Stimulated activated CD4-positive, alpha-beta T cell treated with anti-CD3 and anti-CD28 coated beads, Interleukin-1b, Interleukin-23, amount 100 ng/mL, for 4 hours (primary cell): Measurements from ENCODE around the gene PHOX2B.
"Not testable (repeated sequence)": the region's sequence is repeated elsewhere in the genome, so short reads cannot be mapped to it uniquely, and the experiment has no call there.

Experiments
- DNase-seq, 2 donors: peaks; one replicate each; pipeline ENCODE4 v3.0.0-alpha.2; 2020; ENCODE audit warnings: low read depth in 2 of 2

Gene PHOX2B

GRCh38 chr4:41712425-41712824, 36.1 kb downstream of the PHOX2B start:
- no peak for DNase-seq

GRCh38 chr4:41711654-41712053, 36.9 kb downstream of the PHOX2B start:
- DNase-seq: not testable (repeated sequence)

DNA sequence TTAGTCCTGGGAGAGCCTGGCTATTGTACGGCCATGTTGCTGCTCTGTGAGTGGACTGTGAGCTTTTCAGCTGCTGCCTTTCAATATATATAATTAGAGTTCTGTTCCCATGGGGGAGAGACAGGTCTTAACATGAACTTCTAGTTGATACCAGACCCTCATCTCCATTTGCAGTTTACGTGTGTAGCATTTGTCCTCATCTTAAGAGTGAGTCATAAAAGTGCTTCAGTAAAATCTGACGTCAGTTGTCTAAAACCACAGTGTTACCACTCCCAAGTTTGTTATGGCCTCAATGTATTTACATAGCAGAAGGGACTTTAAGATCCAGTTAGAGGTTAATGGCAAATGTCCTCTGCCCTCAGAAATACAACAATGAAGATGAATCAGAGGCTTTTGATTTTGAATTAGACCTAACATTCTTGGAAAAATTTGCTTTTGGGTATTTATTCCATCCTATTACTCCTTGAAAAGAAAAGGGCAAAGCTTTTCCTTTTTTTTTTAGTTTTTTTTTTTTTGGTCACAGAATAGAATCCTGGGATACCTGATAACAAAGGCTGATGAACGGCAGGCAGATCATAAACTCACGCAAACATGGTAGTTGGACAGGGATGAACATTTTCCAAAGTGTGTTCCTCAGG, 38.6 kb downstream of the PHOX2B start:
- no peak for DNase-seq

- no peak for DNase-seq
These were observed 44.7 kb downstream of the PHOX2B start for GRCh38 chr4:41703785-41704184.

DNA sequence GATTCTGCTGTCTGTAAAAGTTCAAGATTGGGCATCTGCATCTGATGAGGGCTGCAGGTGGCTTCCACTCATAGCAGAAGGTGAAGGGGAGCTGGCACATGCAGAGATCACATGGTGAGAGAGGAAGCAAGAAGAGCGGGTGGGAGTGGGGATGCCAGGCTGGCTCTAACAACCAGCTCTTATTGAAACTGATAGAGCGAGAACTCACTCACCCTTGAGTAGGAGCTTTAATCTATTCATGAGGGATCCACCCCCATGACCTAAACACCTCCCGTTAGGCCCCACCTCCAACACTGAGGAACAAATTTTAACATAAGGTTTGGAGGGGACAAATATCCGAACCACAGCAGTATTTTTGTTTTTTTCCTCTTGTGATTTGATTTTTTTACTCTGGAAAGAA, 45.8 kb downstream of the PHOX2B start:
- DNase-seq: no peak

DNA sequence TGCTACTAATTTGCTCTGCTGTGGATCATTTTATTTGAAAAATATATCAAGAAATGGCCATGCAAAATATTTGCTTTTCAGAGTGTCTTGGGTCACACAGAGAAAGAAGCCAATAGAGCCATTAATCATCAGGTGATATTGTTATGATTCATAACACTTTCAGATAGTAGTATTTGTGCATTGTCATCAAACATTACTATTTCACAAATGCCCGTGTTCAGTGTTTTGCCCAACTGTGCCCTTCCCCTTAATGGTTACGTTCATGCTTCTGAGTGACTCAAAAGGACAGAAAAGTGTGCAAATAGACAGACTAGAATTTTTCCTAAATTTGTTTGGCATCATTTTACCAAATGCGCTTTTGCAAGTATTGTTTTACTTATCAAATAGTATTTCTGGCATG, 46.5 kb downstream of the PHOX2B start:
- no peak for DNase-seq

- no peak for DNase-seq
These were observed 51.8 kb downstream of the PHOX2B start for GRCh38 chr4:41696763-41697162.

GRCh38 chr4:41696131-41696530, 52.4 kb downstream of the PHOX2B start:
- no peak for DNase-seq
